Measurements from ENCODE around the gene EDEM3.
A peak's percentile ranks its signal among the peaks of the same experiment; 100 is the strongest.
"Not testable (repeated sequence)": the region's sequence is repeated elsewhere in the genome, so short reads cannot be mapped to it uniquely, and the experiment has no call there.

EDEM3 gene

GRCh38 chr1:184734980-184735379 lies 19.7 kb downstream of the EDEM3 start:
- DNase-seq (ENCODE audit: low spot score): no peak

- DNase-seq (ENCODE audit: low spot score): no peak
Measured at GRCh38 chr1:184724843-184725242, 29.8 kb downstream of the EDEM3 start.

- no peak for DNase-seq (ENCODE audit: low spot score)
Measured at GRCh38 chr1:184716158-184716557, 38.5 kb downstream of the EDEM3 start.

- no peak for DNase-seq (ENCODE audit: low spot score)
Measured at GRCh38 chr1:184709418-184709817, 45.2 kb downstream of the EDEM3 start.

GRCh38 chr1:184708084-184708676 lies 46.5 kb downstream of the EDEM3 start:
- no peak for DNase-seq (ENCODE audit: low spot score)

GRCh38 chr1:184705271-184705670 lies 49.4 kb downstream of the EDEM3 start:
- DNase-seq (ENCODE audit: low spot score): no peak

- DNase-seq (ENCODE audit: low spot score): peak; percentile 20
Measured at GRCh38 chr1:184701816-184702215, 52.8 kb downstream of the EDEM3 start.

GRCh38 chr1:184698969-184699368 lies 55.7 kb downstream of the EDEM3 start:
- DNase-seq (ENCODE audit: low spot score): no peak

GRCh38 chr1:184698016-184698415 lies 56.6 kb downstream of the EDEM3 start:
- no peak for DNase-seq (ENCODE audit: low spot score)

- DNase-seq (ENCODE audit: low spot score): no peak
Measured at GRCh38 chr1:184696403-184696802, 58.3 kb downstream of the EDEM3 start.

GRCh38 chr1:184695023-184695422 lies 59.6 kb downstream of the EDEM3 start:
- no peak for DNase-seq (ENCODE audit: low spot score)

GRCh38 chr1:184693011-184693410 lies 61.6 kb downstream of the EDEM3 start:
- no peak for DNase-seq (ENCODE audit: low spot score)

GRCh38 chr1:184691719-184692324 lies 62.8 kb downstream of the EDEM3 start:
- DNase-seq (ENCODE audit: low spot score): peak; percentile 24

- DNase-seq (ENCODE audit: low spot score): no peak
Measured at GRCh38 chr1:184686540-184686939, 68.1 kb downstream of the EDEM3 start.

GRCh38 chr1:184685116-184685515 lies 69.5 kb downstream of the EDEM3 start:
- no peak for DNase-seq (ENCODE audit: low spot score)

GRCh38 chr1:184684285-184685074 lies 70.2 kb downstream of the EDEM3 start:
- peak; percentile 19 for DNase-seq (ENCODE audit: low spot score)

GRCh38 chr1:184682956-184683355 lies 71.7 kb downstream of the EDEM3 start:
- DNase-seq (ENCODE audit: low spot score): no peak

GRCh38 chr1:184680611-184681225 lies 73.9 kb downstream of the EDEM3 start:
- DNase-seq (ENCODE audit: low spot score): not testable (repeated sequence)

- DNase-seq (ENCODE audit: low spot score): not testable (repeated sequence)
Measured at GRCh38 chr1:184679472-184679871, 75.2 kb downstream of the EDEM3 start.

- no peak for DNase-seq (ENCODE audit: low spot score)
Measured at GRCh38 chr1:184677344-184677743, 77.3 kb downstream of the EDEM3 start.

GRCh38 chr1:184673305-184673704 lies 81.4 kb downstream of the EDEM3 start:
- no peak for DNase-seq (ENCODE audit: low spot score)

GRCh38 chr1:184672013-184672726 lies 82.5 kb downstream of the EDEM3 start:
- DNase-seq (ENCODE audit: low spot score): peak; percentile 27
